Right lobe of liver (tissue), 6 donors: ENCODE data around the gene F2R. TPM values are rescaled to one million over a fixed set of nuclear protein-coding genes. Genes with fewer than 3 reads are reported as not detected.
"Not testable (repeated sequence)": the region's sequence is repeated elsewhere in the genome, so short reads cannot be mapped to it uniquely, and the experiment has no call there.

Experiments used
- ATAC-seq, 4 donors: fragments of 200-7000 bp; cut with Tn5 transposase; one replicate each; pipeline ENCODE4 v1.9.1; 2020; ENCODE audit warnings: mild to moderate bottlenecking in 4 of 4, moderate library complexity in 4 of 4
- DNase-seq, 3 donors: peaks; one replicate each; pipeline ENCODE4 v3.0.0-alpha.2; 2020
- H3K27ac ChIP-seq, 3 donors: fragments of 200-600 bp; one replicate each; pipeline ENCODE4 v1.8.0; 2022
- H3K27me3 ChIP-seq, 2 donors: fragments of 200-600 bp; one replicate each; pipeline ENCODE4 v1.8.0; 2022
- H3K36me3 ChIP-seq, 4 donors: fragments of 200-600 bp; sonication (generic) in 1 of 4; one replicate each; pipeline versions ENCODE4 v1.5.1 to v1.8.0; 2017 to 2022; ENCODE audit warnings: control low read depth in 1 of 4
- H3K4me1 ChIP-seq, 4 donors: fragments of 200-600 bp; sonication (generic) in 1 of 4; one replicate each; pipeline versions ENCODE4 v1.5.1 to v1.8.0; 2017 to 2022; ENCODE audit warnings: control low read depth in 1 of 4
- H3K4me3 ChIP-seq, 3 donors: fragments of 200-600 bp; one replicate each; pipeline ENCODE4 v1.8.0; 2022
- H3K9me3 ChIP-seq, 4 donors: fragments of 200-600 bp; sonication (generic) in 1 of 4; one replicate each; pipeline versions ENCODE4 v1.5.1 to v1.8.0; 2017 to 2022; ENCODE audit warnings: control low read depth in 1 of 4
- CTCF ChIP-seq, 4 donors: fragments of 200-600 bp in 3 of 4; fragments of 450-650 bp in 1 of 4; IDR thresholded peaks; one replicate each; pipeline versions ENCODE4 v1.5.1 to v1.8.0; 2016 to 2022; ENCODE audit warnings: antibody characterized with exemption in 4 of 4, mild to moderate bottlenecking in 2 of 4
- POLR2A ChIP-seq: fragments of 450-650 bp; IDR thresholded peaks from one replicate; pipeline ENCODE4 v1.6.1; 2017; ENCODE audit warnings: antibody characterized with exemption, mild to moderate bottlenecking
- WGBS: methylation state at CpG from one replicate; pipeline ENCODE4 v1.1.6; 2018; ENCODE audit warnings: low coverage, low lambda C conversion rate; ENCODE audit not compliant: insufficient coverage; ENCODE audit errors: missing lambda C conversion rate; 5-methylcytosine and 5-hydroxymethylcytosine counted together
- intact Hi-C, 2 donors: fragments of 100-400 bp; cut with DNase I; formaldehyde crosslinking; loops; one replicate each; pipeline versions ENCODE4 v1.11.2 to v1.14.1; 2022
- small RNA-seq, 2 experiments: library from RNA; depleted of rRNA; stranded (forward); fragments of <200 nt; gene quantifications; one replicate each; pipeline ENCODE3, GENCODE V24; 2016
- total RNA-seq, 6 experiments: library from RNA; depleted of rRNA in 2 of 6; stranded (reverse); fragments of >200 nt in 2 of 6; fragmentation: NEBNext Ultra II Directional in 3 of 6; extraction: Animal tissue kit (Norgen Biotek cat#: 25700) in 3 of 6; gene quantifications; one replicate each; pipeline versions ENCODE4 v1.1.0 to v1.2.4, GENCODE V29; 2016 to 2023
- donor health status: DM: no; HTN: yes; CAD: no.
- donor health status: DM: no; HTN: no; CAD: no.
- donor health status: DM: no; HTN: no; CAD: no.
- donor health status: DM: no; HTN: yes; CAD: no.
- donor health status: DM: no; HTN: yes; CAD: no.

The F2R gene
- total RNA-seq, 6 experiments from 2014 or later: 3.5 to 18.4 (median 11.4) TPM

DNA sequence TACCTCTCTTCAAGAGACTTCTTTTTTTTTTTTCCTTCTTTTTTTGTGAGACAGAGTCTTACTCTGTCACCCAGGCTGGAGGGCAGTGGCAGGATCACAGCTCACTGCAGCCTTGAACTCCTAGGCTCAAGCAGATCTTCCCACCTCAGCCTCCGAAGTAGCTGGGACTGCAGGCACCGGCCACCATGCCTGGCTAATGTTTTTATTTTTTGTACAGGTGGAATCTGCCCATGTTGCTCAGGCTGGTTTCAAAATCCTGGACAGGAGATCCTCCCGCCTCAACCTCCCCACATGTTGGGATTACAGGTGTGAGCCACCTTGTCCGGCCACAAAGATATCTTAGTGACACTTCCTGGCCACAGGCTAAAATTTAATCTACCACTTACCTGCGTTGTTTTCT, 60.0 kb downstream of the F2R start:
- H3K27me3 ChIP-seq: no peaks in the 10 kb centered on the region
- TF ChIP-seq CTCF (IDR thresholded peaks at IDR 0.05) (no peak), POLR2A (no peak)
- H3K4me1 ChIP-seq: no peaks in the 10 kb centered on the region
- DNase-seq (no peak), ATAC-seq (no peak)
- no peaks in the 10 kb centered on the region for H3K36me3 ChIP-seq
- no peaks in the 10 kb centered on the region for H3K9me3 ChIP-seq
- H3K27ac ChIP-seq: no peak overlapping the region
- no peak overlapping the region for H3K4me3 ChIP-seq
- 84% methylated on average over 4 of the region's 5 CpGs for WGBS
- intact Hi-C loops: no loop called here

GRCh38 chr5:76776391-76776790, 60.5 kb downstream of the F2R start:
- intact Hi-C loops: no loop called here
- no peak for DNase-seq

GRCh38 chr5:76780616-76781015, 64.7 kb downstream of the F2R start:
- H3K27ac ChIP-seq: not testable (repeated sequence)
- 96% methylated on average over 4 of the region's 4 CpGs for WGBS

More at GRCh38 chr5:76776391-76776790, 60.5 kb downstream of the F2R start:
- Histone ChIP-seq H3K9me3 (no peaks in the 10 kb centered on the region), H3K4me1 (no peaks in the 10 kb centered on the region), H3K27ac (no peak overlapping the region), H3K4me3 (no peak overlapping the region), H3K27me3 (no peaks in the 10 kb centered on the region), H3K36me3 (no peaks in the 10 kb centered on the region)
- TF ChIP-seq POLR2A (no peak), CTCF (IDR thresholded peaks at IDR 0.05) (no peak)
- WGBS: 51% methylated on average over 2 of the region's 2 CpGs
- ATAC-seq: no peak

DNA sequence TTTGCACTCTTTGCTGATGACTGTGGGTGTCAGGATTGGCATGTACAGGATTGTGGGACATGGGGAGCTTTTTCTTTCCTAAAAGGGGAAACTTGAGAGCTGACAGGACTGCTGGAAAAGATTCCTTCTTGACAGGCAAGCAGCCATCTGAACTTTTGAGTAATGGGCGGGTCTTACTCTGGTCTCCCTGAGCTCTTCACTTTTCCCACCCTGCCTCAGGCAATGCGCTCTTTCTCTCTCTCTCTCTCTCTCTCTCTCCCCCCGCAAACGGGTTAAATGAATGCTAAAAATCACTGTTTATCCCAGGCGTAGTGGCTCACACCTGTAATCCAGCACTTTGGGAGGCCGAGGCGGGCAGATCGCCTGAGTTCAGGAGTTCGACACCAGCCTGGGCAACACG, 65.8 kb downstream of the F2R start:
- peaks cover 0 to 12% (median 0%) of the 10 kb centered on the region in 4 donors for H3K4me1 ChIP-seq
- no peaks in the 10 kb centered on the region for H3K36me3 ChIP-seq
- no peak overlapping the region for H3K27ac ChIP-seq
- ATAC-seq (no peak), DNase-seq (no peak)
- TF ChIP-seq CTCF (IDR thresholded peaks at IDR 0.05): no peak
- no peak for TF ChIP-seq POLR2A
- intact Hi-C loops: no loop called here
- H3K9me3 ChIP-seq: no peaks in the 10 kb centered on the region
- H3K27me3 ChIP-seq: no peaks in the 10 kb centered on the region
- 84% methylated on average over 8 of the region's 10 CpGs for WGBS
- no peak overlapping the region for H3K4me3 ChIP-seq

More at GRCh38 chr5:76780616-76781015, 64.7 kb downstream of the F2R start:
- H3K4me3 ChIP-seq, H3K36me3 ChIP-seq, intact Hi-C loops, H3K4me1 ChIP-seq, DNase-seq, ATAC-seq, H3K9me3 ChIP-seq, H3K27me3 ChIP-seq: not testable (repeated sequence)

DNA sequence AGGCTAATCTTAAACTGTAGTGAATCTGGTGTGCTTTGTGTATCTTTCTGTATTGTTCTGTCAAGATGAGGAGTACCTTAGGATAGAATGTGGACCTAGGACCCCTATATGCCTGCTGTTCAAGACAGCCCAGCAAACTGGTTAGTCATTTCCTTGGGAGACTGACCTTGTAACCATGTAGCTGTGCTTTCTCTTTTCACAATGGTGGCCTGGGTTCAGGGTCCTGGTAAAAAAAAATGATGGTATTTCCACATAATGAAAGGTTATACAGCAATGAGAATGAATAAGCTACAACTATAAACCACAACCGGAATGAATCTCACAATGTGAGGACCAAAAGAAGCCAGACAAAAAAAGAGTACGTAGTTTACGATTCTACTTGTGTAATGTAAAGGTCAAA, 66.5 kb downstream of the F2R start:
- H3K4me3 ChIP-seq: no peak overlapping the region
- H3K27me3 ChIP-seq: no peaks in the 10 kb centered on the region
- H3K27ac ChIP-seq: no peak overlapping the region
- TF ChIP-seq CTCF (IDR thresholded peaks at IDR 0.05): no peak
- DNase-seq (no peak), ATAC-seq (no peak)
- H3K36me3 ChIP-seq: no peaks in the 10 kb centered on the region
- peaks cover 0 to 12% (median 0%) of the 10 kb centered on the region in 4 donors for H3K4me1 ChIP-seq
- intact Hi-C loops: no loop called here
- no peaks in the 10 kb centered on the region for H3K9me3 ChIP-seq
- 86% methylated on average over 3 of the region's 3 CpGs for WGBS

Small RNAs within 50 kb of the gene (small RNA-seq; reads per million reads assigned to genes)
- gene RF02154 (0 reads per million in 2 experiments), gene RF02155 (0 reads per million in 2 experiments)

Other genes starting within 250 kb of the F2R start
- 1 to 10 TPM in 3 of 6 experiments, under 1 TPM in 2, not detected in 1; 0.09 to 2.1 (median 1.6) TPM for gene F2RL2, start 92.7 kb upstream of the F2R start, total RNA-seq
- 10 to 100 TPM in 4 of 6 experiments, 1 to 10 TPM in 2; 2.6 to 17.0 (median 11.6) TPM for gene F2RL1, start 102.9 kb downstream of the F2R start, total RNA-seq
- gene S100Z, start 133.9 kb downstream of the F2R start, total RNA-seq: under 1 TPM in 1 of 6 experiments, not detected in 5; 0.43 TPM
- gene CRHBP, start 236.9 kb downstream of the F2R start, total RNA-seq: 100 to 1,000 TPM in 2 of 6 experiments, 10 to 100 TPM in 4; 19.2 to 130 (median 40.6) TPM